NB4 (cell line): ENCODE measurements around the gene NR2F1-AS1.

Experiments used
- CTCF ChIP-seq: IDR thresholded peaks from one replicate; pipeline ENCODE4 v1.5.1; 2012; ENCODE audit warnings: low read depth, low read length
- POLR2A ChIP-seq: IDR thresholded peaks from 2 replicates; pipeline ENCODE4 v1.6.1; 2011; ENCODE audit warnings: mild to moderate bottlenecking; ENCODE audit not compliant: insufficient read length; ENCODE audit errors: extremely low read depth
- TF ChIP-seq, protein P1 (sequence below): IDR thresholded peaks from 2 replicates; pipeline ENCODE4 v1.6.1; 2011; ENCODE audit warnings: low read depth, low read length

GRCh38 chr5:93622240-93622885, 41.3 kb upstream of the NR2F1-AS1 start:
- TF ChIP-seq CTCF: no peak
- TF ChIP-seq POLR2A: no peak
- TF ChIP-seq, protein P1, sequence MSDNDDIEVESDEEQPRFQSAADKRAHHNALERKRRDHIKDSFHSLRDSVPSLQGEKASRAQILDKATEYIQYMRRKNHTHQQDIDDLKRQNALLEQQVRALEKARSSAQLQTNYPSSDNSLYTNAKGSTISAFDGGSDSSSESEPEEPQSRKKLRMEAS: no peak
